Esophagus muscularis mucosa (tissue), 4 donors: Measurements from ENCODE around the gene SLC12A8. TPM values are rescaled to one million over a fixed set of nuclear protein-coding genes. Genes with fewer than 3 reads are reported as not detected.

Experiments
- DNase-seq: peaks from one replicate; pipeline ENCODE4 v3.0.0-alpha.2; 2017; ENCODE audit errors: extremely low spot score
- H3K27ac ChIP-seq, 4 donors: fragments of 200-600 bp; sonication (generic); replicated peaks in 1 of 4; 1 replicate in 3 of 4; 2 replicates in 1 of 4; pipeline ENCODE4 v1.5.1; 2016 to 2019; ENCODE audit warnings: mild to moderate bottlenecking in 1 of 4
- H3K27me3 ChIP-seq, 4 donors: fragments of 200-600 bp; sonication (generic); one replicate each; pipeline versions ENCODE4 v1.5.1 to v1.6.0; 2016 to 2019
- H3K36me3 ChIP-seq, 4 donors: fragments of 200-600 bp; sonication (generic); one replicate each; pipeline ENCODE4 v1.5.1; 2016 to 2019
- H3K4me1 ChIP-seq, 4 donors: fragments of 200-600 bp; sonication (generic); one replicate each; pipeline ENCODE4 v1.5.1; 2016 to 2019
- H3K4me3 ChIP-seq, 4 donors: fragments of 200-600 bp; sonication (generic); 1 replicate in 2 of 4; 2 replicates in 2 of 4; pipeline ENCODE4 v1.5.1; 2016 to 2019; ENCODE audit warnings: mild to moderate bottlenecking in 4 of 4, moderate library complexity in 1 of 4
- H3K9me3 ChIP-seq, 4 donors: fragments of 200-600 bp; sonication (generic); 1 replicate in 3 of 4; 2 replicates in 1 of 4; pipeline ENCODE4 v1.5.1; 2016 to 2019
- EP300 ChIP-seq: sonication (generic); formaldehyde crosslinking; IDR thresholded peaks from one replicate; pipeline ENCODE4 v1.6.1; 2017; ENCODE audit warnings: antibody characterized with exemption
- POLR2A ChIP-seq: fragments of 450-650 bp; IDR thresholded peaks from one replicate; pipeline ENCODE4 v1.6.1; 2017; ENCODE audit warnings: antibody characterized with exemption, moderate library complexity, mild to moderate bottlenecking, low read depth
- POLR2AphosphoS5 ChIP-seq, 2 donors: sonication (generic); formaldehyde crosslinking; IDR thresholded peaks; one replicate each; pipeline ENCODE4 v1.6.1; 2017; ENCODE audit warnings: antibody characterized with exemption in 2 of 2
- WGBS: methylation state at CpG from one replicate; pipeline ENCODE4 v1.1.5; 2018; 5-methylcytosine and 5-hydroxymethylcytosine counted together
- intact Hi-C: fragments of 100-400 bp; cut with DNase I; formaldehyde crosslinking; loops from one replicate; pipeline ENCODE4 v1.15.1; 2023
- total RNA-seq, 4 donors: library from RNA; depleted of rRNA; stranded (reverse); fragments of >200 nt; gene quantifications; one replicate each; pipeline versions ENCODE4 v1.1.0 to v1.2.1, GENCODE V29; 2016
- TF ChIP-seq, protein P1 (sequence below), 3 experiments: fragments of 200-600 bp in 2 of 3; fragments of 450-650 bp in 1 of 3; sonication (generic) in 2 of 3; IDR thresholded peaks; one replicate each; pipeline ENCODE4 v1.5.1; 2017 to 2019; ENCODE audit warnings: antibody characterized with exemption in 3 of 3, mild to moderate bottlenecking in 2 of 3, moderate library complexity in 1 of 3

Gene SLC12A8
- total RNA-seq, 4 donors from 2014 or later = 0.46 to 2.9 (median 1.6) TPM; not detected in 1

DNA sequence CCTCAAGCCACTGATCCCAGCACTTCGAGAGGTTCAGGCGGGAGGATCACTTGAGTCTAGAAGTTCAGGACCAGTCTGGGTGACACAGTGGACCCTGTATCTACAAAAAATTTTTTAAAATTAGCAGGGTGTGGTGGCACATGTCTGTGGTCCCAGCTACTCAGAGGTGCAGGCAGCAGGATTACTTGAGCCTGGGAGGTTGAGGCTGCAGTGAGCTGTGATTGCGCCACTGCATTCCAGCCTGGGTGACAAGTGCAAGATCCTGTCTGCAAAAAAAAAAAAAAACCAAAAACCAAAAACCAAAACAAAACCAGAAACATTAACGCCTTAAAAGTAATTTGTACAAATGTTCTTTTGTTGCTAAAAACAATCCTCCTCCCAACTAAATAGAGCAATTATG is 27.9 kb upstream of the SLC12A8 start:
- H3K9me3 ChIP-seq = no peaks in the 10 kb centered on the region
- no peak for DNase-seq
- WGBS = 78% methylated on average over 4 of the region's 4 CpGs
- no peak overlapping the region for H3K4me3 ChIP-seq
- no peaks in the 10 kb centered on the region for H3K27me3 ChIP-seq
- intact Hi-C loops = no loop called here
- no peak overlapping the region for H3K27ac ChIP-seq
- H3K36me3 ChIP-seq = no peaks in the 10 kb centered on the region
- TF ChIP-seq, protein P1, sequence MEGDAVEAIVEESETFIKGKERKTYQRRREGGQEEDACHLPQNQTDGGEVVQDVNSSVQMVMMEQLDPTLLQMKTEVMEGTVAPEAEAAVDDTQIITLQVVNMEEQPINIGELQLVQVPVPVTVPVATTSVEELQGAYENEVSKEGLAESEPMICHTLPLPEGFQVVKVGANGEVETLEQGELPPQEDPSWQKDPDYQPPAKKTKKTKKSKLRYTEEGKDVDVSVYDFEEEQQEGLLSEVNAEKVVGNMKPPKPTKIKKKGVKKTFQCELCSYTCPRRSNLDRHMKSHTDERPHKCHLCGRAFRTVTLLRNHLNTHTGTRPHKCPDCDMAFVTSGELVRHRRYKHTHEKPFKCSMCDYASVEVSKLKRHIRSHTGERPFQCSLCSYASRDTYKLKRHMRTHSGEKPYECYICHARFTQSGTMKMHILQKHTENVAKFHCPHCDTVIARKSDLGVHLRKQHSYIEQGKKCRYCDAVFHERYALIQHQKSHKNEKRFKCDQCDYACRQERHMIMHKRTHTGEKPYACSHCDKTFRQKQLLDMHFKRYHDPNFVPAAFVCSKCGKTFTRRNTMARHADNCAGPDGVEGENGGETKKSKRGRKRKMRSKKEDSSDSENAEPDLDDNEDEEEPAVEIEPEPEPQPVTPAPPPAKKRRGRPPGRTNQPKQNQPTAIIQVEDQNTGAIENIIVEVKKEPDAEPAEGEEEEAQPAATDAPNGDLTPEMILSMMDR (IDR thresholded peaks at IDR 0.05) = no peak
- TF ChIP-seq POLR2AphosphoS5 (IDR thresholded peaks at IDR 0.05) (no peak), POLR2A (no peak), EP300 (no peak)
- peaks cover 0 to 16% (median 3%) of the 10 kb centered on the region in 4 donors for H3K4me1 ChIP-seq

DNA sequence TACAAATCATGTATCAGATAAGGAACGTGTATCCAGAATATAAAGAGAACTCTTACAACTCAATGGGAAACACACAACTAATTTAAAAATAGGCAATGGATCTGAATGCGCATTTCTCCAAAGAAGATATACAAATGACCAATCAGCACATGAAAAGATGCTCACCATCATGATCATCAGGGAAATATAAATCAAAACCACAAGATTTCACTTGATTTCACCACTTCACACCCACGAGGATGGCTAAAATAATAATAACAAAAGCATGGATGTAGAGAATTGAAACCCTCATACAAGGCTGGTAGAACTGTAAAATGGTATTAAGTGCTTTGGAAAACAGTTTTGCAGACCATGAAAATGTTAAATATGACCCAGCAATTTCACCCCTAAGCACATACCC is 26.7 kb upstream of the SLC12A8 start:
- Histone ChIP-seq H3K27ac (no peak overlapping the region), H3K27me3 (no peaks in the 10 kb centered on the region), H3K4me3 (no peak overlapping the region), H3K4me1 (peaks cover 0 to 16% (median 3%) of the 10 kb centered on the region in 4 donors), H3K9me3 (no peaks in the 10 kb centered on the region), H3K36me3 (no peaks in the 10 kb centered on the region)
- TF ChIP-seq, protein P1 (IDR thresholded peaks at IDR 0.05) = no peak
- no peak for TF ChIP-seq POLR2AphosphoS5 (IDR thresholded peaks at IDR 0.05)
- no peak for TF ChIP-seq EP300
- intact Hi-C loops = no loop called here
- no peak for DNase-seq
- WGBS = 83% methylated on average over 3 of the region's 3 CpGs

DNA sequence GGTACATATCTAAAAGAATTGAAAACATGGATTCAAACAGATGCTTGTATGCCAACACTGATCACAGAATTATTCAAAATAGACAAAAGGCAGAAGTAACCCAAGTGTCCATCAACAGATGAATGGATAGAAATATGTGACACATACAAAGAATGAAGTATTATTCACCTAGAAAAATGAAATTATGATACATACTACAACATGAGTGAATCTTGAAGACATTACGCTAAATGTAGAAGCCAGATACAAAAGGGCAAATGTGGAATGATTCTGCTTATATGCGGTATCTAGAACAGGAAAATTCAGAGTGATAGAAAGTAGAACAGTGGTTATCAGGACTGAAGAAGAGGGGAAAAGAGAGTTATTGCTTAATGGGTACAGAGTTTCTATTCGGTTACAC is 26.2 kb upstream of the SLC12A8 start:
- no peaks in the 10 kb centered on the region for H3K27me3 ChIP-seq
- H3K4me3 ChIP-seq = no peak overlapping the region
- H3K36me3 ChIP-seq = peaks cover 0 to 4% (median under 1%) of the 10 kb centered on the region in 4 donors
- no peak overlapping the region for H3K27ac ChIP-seq
- intact Hi-C loops = no loop called here
- 82% methylated on average over 3 of the region's 3 CpGs for WGBS
- no peak for DNase-seq
- H3K9me3 ChIP-seq = no peaks in the 10 kb centered on the region
- peaks cover 0 to 16% (median 3%) of the 10 kb centered on the region in 4 donors for H3K4me1 ChIP-seq
- TF ChIP-seq POLR2AphosphoS5 (IDR thresholded peaks at IDR 0.05) = no peak
- no peak for TF ChIP-seq EP300
- TF ChIP-seq, protein P1 (IDR thresholded peaks at IDR 0.05) = no peak
- TF ChIP-seq POLR2A = no peak

DNA sequence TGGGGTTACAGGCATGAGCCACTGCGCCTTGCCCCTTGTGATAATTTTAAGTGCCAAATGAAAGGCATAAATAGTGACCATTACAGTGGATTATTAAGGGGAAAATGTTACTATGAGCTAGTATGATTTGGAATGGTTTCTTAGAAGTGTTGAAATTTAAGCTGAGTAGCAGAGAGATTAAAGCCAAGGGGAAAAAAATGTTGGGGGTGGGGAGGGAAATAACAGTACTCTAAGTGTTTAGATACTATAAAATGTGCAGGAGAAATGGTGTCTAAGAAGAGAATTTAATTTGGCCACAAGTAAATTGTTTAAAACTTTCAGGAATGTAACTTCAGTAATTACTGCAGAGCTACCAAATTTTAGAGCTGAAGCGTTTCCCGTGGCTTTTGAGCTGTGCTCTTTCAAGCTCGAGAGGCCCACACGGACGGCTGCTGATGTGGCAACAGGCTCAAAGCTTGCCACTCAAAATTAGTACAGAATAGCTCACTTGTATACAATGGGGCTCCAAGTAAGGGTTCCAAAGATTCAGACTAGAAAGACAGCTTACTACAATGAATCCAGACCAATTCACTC is 23.9 kb upstream of the SLC12A8 start:
- Histone ChIP-seq H3K9me3 (no peaks in the 10 kb centered on the region), H3K27me3 (no peaks in the 10 kb centered on the region), H3K27ac (peak overlapping the region in 1 of 4 donors; percentile 14), H3K4me1 (peaks cover 0 to 16% (median 3%) of the 10 kb centered on the region in 4 donors), H3K36me3 (peaks cover 13 to 26% (median 18%) of the 10 kb centered on the region in 4 donors), H3K4me3 (no peak overlapping the region)
- intact Hi-C loops = no loop called here
- WGBS = 65% methylated on average over 6 of the region's 6 CpGs
- TF ChIP-seq EP300 = no peak
- no peak for TF ChIP-seq POLR2A
- no peak for TF ChIP-seq POLR2AphosphoS5 (IDR thresholded peaks at IDR 0.05)
- TF ChIP-seq, protein P1 (IDR thresholded peaks at IDR 0.05) = no peak
- no peak for DNase-seq

DNA sequence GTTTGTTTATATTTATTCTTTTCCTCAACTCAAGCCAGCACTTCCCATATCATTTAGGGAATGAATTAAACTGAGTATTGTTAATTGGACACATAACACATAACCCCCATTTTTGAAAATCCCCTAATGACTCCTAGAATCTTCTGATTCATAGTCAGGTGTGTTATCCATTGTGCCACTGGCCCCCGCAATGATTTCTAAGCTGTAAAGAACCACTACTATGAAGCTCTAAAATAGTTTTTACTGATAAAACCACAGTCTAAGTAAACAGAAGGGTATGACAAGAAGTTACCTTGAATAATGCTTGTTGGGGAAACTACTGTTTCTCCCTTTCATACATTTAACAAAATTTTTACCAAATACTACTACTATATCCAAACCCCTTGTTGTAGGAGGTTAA is 22.3 kb upstream of the SLC12A8 start:
- DNase-seq = no peak
- H3K4me1 ChIP-seq = peaks cover 0 to 12% (median 3%) of the 10 kb centered on the region in 4 donors
- H3K36me3 ChIP-seq = peaks cover 13 to 27% (median 18%) of the 10 kb centered on the region in 4 donors
- TF ChIP-seq, protein P1 (IDR thresholded peaks at IDR 0.05) = no peak
- no peak for TF ChIP-seq POLR2AphosphoS5 (IDR thresholded peaks at IDR 0.05)
- TF ChIP-seq POLR2A = no peak
- H3K27me3 ChIP-seq = no peaks in the 10 kb centered on the region
- no peak overlapping the region for H3K27ac ChIP-seq
- no peak overlapping the region for H3K4me3 ChIP-seq
- no peaks in the 10 kb centered on the region for H3K9me3 ChIP-seq
- whole genome bisulfite sequencing = 100% methylated on average over 1 of the region's 1 CpG
- intact Hi-C loops = no loop called here
